ENCODE measurements around the gene LLCFC1.
"Not testable (repeated sequence)": the region's sequence is repeated elsewhere in the genome, so short reads cannot be mapped to it uniquely, and the experiment has no call there.

The LLCFC1 gene

DNA sequence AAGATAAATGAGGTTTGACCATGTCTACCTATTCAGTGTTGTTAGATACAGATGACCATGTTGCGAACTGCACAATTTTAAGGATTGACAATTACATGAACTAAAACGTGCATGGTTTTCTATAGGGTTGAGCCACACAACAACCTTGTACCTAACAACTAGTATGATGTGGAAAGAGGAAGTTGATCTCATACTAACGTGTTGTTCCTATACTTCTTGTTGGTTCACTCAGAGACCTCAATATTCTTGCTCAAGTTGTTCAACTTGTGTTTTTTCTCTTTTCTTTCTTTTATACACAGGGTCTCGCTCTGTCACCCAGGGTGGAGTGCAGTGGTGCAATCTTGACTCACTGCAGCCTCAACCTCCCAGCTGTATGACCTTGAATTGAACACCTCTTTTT is 28.9 kb downstream of the LLCFC1 start:
- DNase-seq, result no peak
- intact Hi-C loops (cut with DNase I), result no loop called here

DNA sequence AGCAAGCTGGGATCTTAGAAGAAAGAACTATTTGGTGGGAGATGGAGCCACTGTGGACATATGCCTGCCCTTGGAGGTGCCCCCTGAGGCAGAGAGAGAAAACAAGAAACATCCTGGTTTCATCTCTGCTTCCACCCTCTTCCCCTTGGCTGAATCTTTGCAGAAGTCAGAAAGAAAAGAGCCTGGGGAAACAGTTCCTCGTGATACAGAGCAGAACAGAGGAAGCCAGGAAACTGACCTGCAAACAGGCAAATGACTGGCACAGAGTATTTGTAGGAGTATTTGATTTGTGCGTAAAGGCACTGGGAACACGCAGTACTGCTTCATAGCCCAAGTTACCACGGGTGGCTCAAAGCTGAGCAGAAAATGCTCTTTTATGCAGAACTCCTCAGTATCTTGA is 29.9 kb downstream of the LLCFC1 start:
- intact Hi-C loops (cut with DNase I), result no loop called here

DNA sequence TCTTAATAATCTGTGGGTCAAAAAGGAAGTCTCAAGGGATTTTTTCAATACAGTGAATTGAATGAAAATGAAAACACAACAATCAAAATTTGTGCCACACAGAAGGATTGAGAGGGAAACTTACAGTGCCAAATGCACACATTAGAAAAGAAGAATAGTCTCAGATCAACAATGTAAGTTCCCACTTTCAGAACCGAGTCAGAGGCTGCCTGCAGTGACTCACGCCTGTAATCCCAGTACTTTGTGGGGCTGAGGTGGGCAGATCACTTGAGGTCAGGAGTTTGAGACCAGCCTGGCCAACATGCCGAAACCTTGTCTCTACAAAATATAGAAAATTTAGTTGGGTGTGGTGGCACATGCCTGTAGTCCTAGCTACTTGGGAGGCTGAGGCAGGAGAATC is 35.3 kb downstream of the LLCFC1 start:
- intact Hi-C loops (cut with DNase I), result no loop called here
- DNase-seq, result no peak

More for the DNA sequence above, 29.9 kb downstream of the LLCFC1 start:
- no peak for DNase-seq

- DNase-seq; intact Hi-C loops (cut with DNase I): not testable (repeated sequence)
Observed at GRCh38 chr7:142978402-142978801, 39.1 kb downstream of the LLCFC1 start.

GRCh38 chr7:142983825-142984224 is 44.5 kb downstream of the LLCFC1 start:
- peak in 1 of 10 donors; percentile 75 for DNase-seq
- intact Hi-C loops (cut with DNase I), result no loop called here

DNA sequence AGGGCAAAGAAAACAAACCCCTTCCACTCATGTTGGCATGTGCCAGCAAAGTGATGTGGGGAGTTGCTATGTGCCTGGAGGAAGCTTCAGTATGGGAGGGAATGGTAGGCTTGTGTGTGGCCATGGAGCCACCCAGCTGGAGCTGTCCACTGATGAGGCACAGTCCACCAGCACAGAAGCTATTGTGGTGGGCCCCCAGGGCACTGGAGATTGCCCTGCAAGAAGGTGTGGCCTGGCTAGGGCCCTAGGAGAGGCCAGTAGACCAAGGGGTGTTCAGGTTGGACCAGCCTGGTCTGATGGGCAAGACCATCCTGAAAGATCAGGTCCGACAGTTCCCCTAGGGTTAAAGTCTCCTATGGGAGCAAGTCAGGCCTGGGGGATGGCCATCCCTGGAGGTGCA is 45.0 kb downstream of the LLCFC1 start:
- peak in 1 of 10 donors; percentile 75 for DNase-seq
- intact Hi-C loops (cut with DNase I), result no loop called here
